Measurements from ENCODE around the gene CYTH1. TPM values are rescaled to one million over a fixed set of nuclear protein-coding genes. Genes with fewer than 3 reads are reported as not detected.

The CYTH1 gene
- total RNA-seq, 1 experiment from 2014 or later: 9.7 TPM

DNA sequence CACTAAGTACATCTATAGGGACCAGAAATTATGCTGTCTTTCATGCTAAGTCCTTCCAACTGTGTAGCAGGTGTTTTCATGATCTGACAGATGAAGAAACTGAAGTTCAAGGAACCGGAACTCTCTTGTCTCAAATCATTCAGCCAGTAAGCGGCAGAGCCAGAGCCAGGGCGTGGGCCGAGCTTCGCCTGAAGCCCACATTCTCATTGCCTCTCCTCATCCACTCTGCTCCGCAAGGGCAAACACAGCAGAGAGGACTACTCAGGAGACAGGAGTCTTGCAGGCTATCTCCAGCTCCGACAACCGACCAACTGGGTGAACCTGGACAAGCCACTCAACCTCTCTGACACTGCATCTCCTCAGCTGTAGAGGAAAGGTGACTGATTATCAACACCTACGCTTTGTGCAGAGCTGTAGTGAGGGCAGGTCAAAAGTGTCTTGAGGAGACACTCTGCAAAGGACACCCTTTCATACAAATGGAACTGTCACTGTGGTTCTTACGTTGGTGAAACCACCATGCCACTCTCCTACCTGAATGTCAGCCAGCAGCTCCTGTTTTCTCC is 72.9 kb downstream of the CYTH1 start:
- TF ChIP-seq, protein P1, sequence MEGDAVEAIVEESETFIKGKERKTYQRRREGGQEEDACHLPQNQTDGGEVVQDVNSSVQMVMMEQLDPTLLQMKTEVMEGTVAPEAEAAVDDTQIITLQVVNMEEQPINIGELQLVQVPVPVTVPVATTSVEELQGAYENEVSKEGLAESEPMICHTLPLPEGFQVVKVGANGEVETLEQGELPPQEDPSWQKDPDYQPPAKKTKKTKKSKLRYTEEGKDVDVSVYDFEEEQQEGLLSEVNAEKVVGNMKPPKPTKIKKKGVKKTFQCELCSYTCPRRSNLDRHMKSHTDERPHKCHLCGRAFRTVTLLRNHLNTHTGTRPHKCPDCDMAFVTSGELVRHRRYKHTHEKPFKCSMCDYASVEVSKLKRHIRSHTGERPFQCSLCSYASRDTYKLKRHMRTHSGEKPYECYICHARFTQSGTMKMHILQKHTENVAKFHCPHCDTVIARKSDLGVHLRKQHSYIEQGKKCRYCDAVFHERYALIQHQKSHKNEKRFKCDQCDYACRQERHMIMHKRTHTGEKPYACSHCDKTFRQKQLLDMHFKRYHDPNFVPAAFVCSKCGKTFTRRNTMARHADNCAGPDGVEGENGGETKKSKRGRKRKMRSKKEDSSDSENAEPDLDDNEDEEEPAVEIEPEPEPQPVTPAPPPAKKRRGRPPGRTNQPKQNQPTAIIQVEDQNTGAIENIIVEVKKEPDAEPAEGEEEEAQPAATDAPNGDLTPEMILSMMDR (conservative IDR thresholded peaks at IDR 0.05): no peak
- no CpG with 5 or more reads among the region's 10 CpGs for WGBS (ENCODE audit: extremely low coverage, insufficient read length, low lambda C conversion rate)

More for the DNA sequence above, 72.9 kb downstream of the CYTH1 start:
- Histone ChIP-seq H3K23ac (ENCODE audit: insufficient read length, low read depth, low read length) (no peak overlapping the region), H3K9ac (ENCODE audit: extremely low read depth, insufficient read length, low read length) (no peak overlapping the region), H3K14ac (ENCODE audit: insufficient read depth, low read length) (no peak overlapping the region), H3K27ac (ENCODE audit: insufficient read length, low read depth, low read length) (no peak overlapping the region), H3K79me2 (ENCODE audit: insufficient read depth, low read length) (no peaks in the 10 kb centered on the region), H2BK120ac (ENCODE audit: low read depth, low read length, poor library complexity, severe bottlenecking) (no peak overlapping the region), H3K18ac (ENCODE audit: insufficient read length, low read depth, low read length) (no peak overlapping the region), H2BK15ac (ENCODE audit: low read depth, low read length) (no peak overlapping the region), H2BK12ac (ENCODE audit: insufficient read length, low read depth, low read length) (no peak overlapping the region), H3T11ph (ENCODE audit: low read length) (no peak overlapping the region), H3K79me1 (ENCODE audit: insufficient read depth, low read depth, low read length, poor library complexity, severe bottlenecking) (no peaks in the 10 kb centered on the region), H3K56ac (ENCODE audit: insufficient read length, low read depth, low read length) (no peak overlapping the region), H2AFZ (ENCODE audit: low read length) (no peak overlapping the region), H2BK20ac (ENCODE audit: low read depth, low read length, poor library complexity, severe bottlenecking) (no peak overlapping the region), H2BK5ac (ENCODE audit: insufficient read length, low read length) (no peak overlapping the region), H3K4ac (ENCODE audit: low read depth, low read length) (no peak overlapping the region), H3K4me1 (ENCODE audit: insufficient read depth, low read length) (no peaks in the 10 kb centered on the region), H3K27me3 (ENCODE audit: insufficient read depth, low read length) (no peaks in the 10 kb centered on the region), H3K4me2 (ENCODE audit: insufficient read depth, insufficient read length, low read length) (no peak overlapping the region), H2AK5ac (ENCODE audit: insufficient read length, low read length) (no peak overlapping the region), H4K91ac (ENCODE audit: insufficient read length, low read depth, low read length) (no peak overlapping the region), H3K9me3 (ENCODE audit: control insufficient read depth, low read depth, low read length) (no peaks in the 10 kb centered on the region), H3K23me2 (ENCODE audit: insufficient read length, low read depth, low read length, poor library complexity, severe bottlenecking) (no peaks in the 10 kb centered on the region), H4K20me1 (ENCODE audit: control insufficient read depth, insufficient read depth, insufficient read length) (no peaks in the 10 kb centered on the region), H4K5ac (ENCODE audit: insufficient read length, low read depth, low read length) (no peak overlapping the region), H4K8ac (replicated peaks; ENCODE audit: insufficient read length, low read depth, low read length) (no peak overlapping the region)
- DNase-seq: no peak
- Mint-ChIP-seq H3K9me3 (no peaks in the 10 kb centered on the region; a peak in 1 of 5 replicates), H3K27ac (no peak overlapping the region), H3K4me1 (0 out of 4 replicates have a peak, but pooled peaks cover 3 to 6% of the 10 kb centered on the region in 2 experiments), H3K4me3 (no peak overlapping the region), H3K36me3 (ENCODE audit: insufficient read depth in 1 of 3, low read depth in 3 of 3) (no peaks in the 10 kb centered on the region), H3K27me3 (ENCODE audit: low read depth) (no peaks in the 10 kb centered on the region)
